Upper lobe of left lung (tissue), 4 donors: ENCODE results near the gene DHX29.

Source experiments
- CTCF ChIP-seq, 6 experiments: fragments of 450-650 bp in 4 of 6; fragments of 200-600 bp in 2 of 6; sonication (generic) in 2 of 6; IDR thresholded peaks; one replicate each; pipeline ENCODE4 v1.5.1; 2016 to 2019; ENCODE audit warnings: antibody characterized with exemption in 6 of 6
- EP300 ChIP-seq, 4 donors: sonication (generic); formaldehyde crosslinking; IDR thresholded peaks; one replicate each; pipeline ENCODE4 v1.5.1; 2017; ENCODE audit warnings: antibody characterized with exemption in 4 of 4, control low read depth in 2 of 4
- POLR2A ChIP-seq, 4 donors: fragments of 450-650 bp; IDR thresholded peaks; one replicate each; pipeline ENCODE4 v1.5.1; 2016 to 2017; ENCODE audit warnings: antibody characterized with exemption in 4 of 4, mild to moderate bottlenecking in 2 of 4
- POLR2AphosphoS5 ChIP-seq, 2 donors: sonication (generic); formaldehyde crosslinking; IDR thresholded peaks; one replicate each; pipeline ENCODE4 v1.5.1; 2017; ENCODE audit warnings: antibody characterized with exemption in 2 of 2

- TF ChIP-seq POLR2AphosphoS5 (IDR thresholded peaks at IDR 0.05) (no peak), CTCF (IDR thresholded peaks at IDR 0.05) (no peak), POLR2A (IDR thresholded peaks at IDR 0.05) (no peak), EP300 (IDR thresholded peaks at IDR 0.05) (no peak)
Measured at GRCh38 chr5:55338092-55338613, 30.7 kb upstream of the DHX29 start.
